AG20443 (cell line): ENCODE measurements around the gene NOD2.

ENCODE experiments used
- DNase-seq: peaks from one replicate; pipeline ENCODE4 v3.0.0; 2012; ENCODE audit warnings: low spot score, mixed read lengths

Gene NOD2

DNA sequence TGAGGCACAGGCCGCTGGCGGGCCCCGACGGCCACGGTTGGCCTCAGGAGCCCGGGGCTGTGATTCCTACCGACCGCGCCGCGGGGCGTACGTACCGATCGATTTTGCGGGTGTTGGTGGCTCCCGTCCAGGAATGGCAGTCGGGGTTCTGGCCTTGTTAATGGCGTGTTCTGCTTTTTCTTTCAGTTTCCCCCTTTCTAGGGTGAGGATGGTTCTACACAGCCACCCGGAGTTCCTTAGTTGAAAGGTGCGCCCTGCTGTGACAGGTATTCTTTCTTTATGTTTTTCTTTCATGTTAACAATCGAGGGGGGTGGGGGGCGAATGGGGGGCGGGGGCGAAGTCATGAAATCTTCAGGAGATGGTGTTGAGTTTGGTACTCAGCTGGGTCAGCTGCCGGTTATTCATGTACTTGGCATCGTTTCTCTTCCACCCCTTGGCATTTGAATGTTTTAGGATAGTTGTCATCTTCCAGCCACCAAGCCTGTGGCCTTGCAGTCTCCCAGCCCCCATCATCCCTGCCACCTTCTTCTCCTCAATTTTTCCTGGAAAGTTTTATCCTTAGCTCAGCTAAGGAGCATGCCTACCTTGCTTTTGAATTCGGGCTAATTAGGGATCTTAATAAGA lies 49.3 kb downstream of the NOD2 start:
- DNase-seq = peak; percentile 68

DNA sequence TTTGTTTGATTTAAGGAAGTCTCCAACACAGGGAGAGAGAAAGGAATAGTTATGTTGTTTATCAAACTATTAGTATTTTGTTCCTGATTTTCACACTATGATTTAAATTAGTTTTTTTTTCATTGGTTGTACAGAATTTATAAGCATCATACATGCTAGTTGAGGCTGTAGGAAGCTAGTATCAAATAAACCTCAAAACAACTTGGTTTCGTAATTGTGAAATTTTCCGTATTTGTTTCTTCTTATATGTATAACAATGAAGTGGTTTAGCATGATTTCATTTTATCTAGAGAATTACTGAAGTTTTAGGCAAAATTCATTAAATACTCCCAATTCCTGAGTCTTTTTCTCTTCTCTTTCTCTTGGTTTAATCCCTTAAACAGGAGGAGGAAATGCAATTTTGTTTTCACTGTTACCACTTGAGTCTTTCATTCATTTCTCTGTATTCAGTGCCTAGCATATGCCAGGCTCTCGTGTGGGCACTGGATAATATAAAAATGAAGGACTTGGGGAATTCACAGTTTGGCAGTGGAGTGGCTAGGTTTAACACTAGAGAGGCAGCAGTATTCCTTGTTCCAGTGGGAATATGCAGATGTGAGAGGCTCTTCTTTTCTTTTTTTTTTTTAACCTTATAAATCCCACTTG lies 50.3 kb downstream of the NOD2 start:
- DNase-seq = no peak

DNA sequence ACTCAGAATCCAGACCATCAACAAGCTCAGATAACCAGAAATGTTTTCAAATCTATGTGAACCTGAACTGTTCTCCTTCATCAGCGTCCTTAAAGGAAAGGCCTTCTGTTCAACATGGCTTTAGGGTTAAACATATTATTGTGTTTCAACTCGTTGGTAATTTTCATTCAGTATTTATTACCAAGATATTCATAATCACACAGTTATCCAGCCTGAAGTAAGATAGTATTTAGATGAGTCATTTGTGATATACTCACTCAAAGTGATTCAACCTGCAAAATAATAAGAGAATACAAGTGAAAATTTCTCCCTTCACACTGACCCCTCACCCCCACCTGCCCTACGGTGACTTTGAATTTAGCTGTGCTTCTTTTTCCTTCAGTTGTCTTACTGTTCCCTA lies 51.5 kb downstream of the NOD2 start:
- no peak for DNase-seq

DNA sequence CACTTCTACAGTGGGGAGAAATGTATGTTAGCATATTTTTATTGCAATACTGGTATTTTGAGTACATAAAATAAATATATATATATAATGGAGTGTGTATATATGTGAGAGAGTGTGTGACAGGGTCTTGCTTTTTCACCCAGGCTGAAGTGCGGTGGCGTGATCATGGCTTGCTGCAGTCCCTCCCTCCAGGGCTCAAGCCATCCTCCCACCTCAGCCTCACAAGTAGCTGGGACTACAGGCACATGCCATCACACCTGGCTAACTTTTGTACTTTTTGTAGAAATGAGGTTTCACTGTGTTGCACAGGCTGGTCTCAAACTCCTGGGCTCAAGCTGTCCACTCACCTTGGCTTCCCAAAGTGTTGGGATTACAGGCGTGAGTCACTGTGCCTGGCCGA lies 52.5 kb downstream of the NOD2 start:
- no peak for DNase-seq

DNA sequence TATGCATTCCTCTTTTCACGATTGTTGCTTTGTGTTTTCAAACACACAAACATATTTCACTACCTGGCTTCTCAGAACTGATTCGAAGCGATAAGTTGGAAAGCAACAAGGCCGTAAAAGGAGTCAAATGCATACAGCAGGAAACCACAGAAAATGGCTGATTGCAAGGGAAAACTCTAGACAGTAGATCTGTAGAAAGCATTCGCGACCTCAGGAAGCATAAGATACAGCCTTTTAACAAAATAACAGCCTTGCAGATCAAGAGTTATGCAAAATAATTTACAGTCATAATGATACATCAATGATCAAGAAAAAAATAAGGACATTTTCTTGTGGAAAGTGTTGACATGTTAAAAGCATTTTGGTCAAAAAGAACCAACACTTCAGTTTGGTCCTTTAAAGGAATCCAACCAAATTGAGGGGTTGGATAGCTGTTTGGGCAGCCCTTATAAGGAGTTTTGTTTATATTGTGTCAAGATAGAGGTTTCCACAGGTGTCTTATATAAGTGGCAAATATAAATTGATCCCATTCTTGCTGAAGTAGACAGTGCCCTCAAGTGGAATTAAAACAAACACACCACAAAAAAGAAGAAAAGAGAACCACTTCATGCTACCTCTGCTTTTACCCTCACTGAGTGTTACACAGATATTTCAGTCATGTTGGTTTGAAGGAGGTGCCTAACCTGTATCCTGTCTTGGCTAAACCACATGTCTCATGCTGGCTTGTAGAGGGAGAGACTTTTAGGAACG lies 54.0 kb downstream of the NOD2 start:
- DNase-seq = no peak

DNA sequence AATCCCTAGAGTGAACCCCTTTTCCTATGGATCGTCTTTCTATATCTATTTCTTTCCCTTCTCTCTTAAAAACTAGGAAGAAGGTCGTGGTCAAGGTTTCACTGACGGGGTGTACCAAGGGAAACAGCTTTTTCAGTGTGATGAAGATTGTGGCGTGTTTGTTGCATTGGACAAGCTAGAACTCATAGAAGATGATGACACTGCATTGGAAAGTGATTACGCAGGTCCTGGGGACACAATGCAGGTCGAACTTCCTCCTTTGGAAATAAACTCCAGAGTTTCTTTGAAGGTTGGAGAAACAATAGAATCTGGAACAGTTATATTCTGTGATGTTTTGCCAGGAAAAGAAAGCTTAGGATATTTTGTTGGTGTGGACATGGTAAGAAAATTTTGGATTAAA lies 58.1 kb downstream of the NOD2 start:
- DNase-seq = no peak

DNA sequence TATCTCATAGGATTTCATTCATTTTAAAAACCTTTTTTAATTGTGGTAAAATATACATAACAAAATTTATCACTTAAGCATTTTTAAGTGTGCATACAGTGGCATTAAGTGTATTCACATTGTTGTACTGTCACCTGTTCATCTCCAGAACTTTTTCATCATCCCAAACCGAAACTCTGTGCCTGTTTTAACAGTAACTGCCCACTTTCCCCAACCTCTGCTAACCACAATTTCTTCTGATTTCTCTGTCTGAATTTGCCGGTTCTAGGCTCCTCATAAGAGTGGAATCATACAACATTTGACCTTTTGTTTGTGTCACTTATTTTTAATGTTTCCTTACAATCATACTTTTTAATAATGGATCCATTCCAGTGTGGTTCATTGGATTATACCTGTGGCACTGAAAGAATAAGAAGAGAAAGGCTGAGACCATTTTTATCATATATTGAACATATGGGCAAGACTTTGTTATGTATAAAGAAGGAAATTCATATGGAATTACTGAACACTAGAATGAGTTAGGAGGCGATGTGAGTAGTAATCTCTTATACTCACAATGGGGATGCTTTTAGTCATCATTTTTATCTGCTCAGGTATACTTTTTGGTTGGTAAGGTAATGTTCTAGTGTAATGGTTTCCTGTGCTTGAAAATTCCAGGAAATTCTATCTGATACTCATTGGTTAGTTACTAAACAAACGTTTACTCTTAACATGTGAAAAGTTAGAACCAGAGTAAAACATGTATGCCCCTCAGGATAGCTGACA lies 59.2 kb downstream of the NOD2 start:
- no peak for DNase-seq

DNA sequence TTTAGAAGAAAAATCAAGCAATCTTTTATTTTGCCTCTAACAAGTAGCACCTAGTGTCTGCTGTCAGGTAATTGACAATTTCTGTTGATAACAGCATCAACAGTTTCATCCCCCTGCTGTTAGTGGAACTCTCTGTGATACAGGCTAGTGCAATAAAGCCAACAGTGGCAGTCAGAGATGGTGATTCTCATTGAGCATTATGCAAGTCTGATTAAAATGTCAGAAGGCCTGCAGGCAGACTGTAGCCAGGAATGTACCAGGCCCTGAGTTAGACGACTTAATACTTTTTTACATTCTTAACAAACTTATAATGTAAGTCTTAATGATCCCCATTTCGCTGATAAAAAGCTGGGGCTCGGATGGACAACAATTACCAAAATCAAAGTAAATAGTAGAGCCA lies 63.1 kb downstream of the NOD2 start:
- DNase-seq = no peak

DNA sequence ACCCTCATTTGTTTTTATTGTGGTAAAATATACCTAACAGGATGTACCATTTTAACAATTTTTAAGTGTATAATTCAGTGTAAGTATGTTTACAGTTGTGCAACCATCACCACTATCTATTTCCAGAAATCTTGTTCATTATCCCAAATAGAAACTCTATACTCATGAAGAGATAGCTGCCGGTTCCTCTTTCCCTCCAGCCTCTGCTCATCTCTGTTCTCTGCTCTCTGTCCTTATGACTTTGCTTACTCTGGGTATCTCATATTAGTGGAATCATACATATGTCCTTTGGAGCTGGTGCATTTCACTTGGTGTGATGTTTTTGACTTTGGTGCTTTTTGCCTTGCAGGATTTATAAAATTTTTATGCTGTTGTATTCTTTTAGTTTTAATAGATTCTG lies 67.9 kb downstream of the NOD2 start:
- DNase-seq = no peak

DNA sequence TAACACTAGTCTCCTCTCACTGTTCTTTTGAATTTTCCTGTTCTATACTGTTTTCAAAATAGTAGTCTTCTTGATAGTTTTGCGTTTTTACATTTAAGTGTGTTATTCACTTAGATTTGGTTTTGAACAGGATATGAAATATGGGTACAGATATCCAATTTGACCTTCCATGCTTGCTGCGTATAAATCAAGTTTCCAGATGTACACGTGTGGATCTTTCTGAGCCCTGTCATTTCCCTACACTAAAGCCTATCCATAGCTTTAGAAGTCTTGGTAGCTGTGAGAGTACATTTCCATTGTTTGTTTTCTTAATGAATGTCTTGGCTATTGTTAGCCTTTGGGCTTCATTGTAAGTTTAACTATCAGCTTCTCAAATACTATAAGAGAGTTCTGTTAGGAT lies 68.8 kb downstream of the NOD2 start:
- DNase-seq = no peak

DNA sequence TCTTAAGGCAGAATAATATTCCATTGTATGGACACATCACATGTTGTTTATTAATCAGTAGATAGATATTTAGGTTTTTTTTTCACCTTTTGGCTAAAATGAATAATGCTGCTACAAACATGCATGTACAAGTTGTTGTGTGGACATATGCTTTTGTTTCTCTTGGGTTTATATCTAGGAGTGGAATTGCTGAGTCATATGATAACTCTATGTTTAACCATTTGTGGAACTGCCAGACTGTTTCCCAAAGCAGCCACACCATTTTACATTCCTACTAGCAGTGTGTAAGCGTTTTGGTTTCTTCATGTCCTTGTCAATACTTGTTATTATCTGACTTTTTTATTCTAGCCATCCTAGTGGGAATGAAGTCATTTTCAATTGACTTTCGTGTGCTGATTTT lies 69.8 kb downstream of the NOD2 start:
- no peak for DNase-seq

DNA sequence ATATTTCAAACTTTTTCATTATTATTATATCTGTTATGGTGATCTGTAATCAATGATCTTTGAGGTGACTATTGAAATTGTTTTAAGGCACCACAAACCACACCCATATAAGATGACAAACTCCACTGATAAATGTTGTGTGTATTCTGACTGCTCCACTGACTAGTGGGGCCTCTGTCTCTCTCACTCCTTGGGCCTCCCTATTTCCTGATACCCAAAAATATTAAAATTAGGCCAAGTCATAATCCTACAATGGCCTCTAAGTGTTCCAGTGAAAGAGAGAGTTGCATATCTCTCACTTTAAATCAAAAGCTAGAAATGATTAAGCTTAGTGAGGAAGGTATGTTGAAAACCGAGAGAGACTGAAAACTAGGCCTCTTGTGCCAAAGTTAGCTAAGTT lies 71.9 kb downstream of the NOD2 start:
- DNase-seq = no peak

DNA sequence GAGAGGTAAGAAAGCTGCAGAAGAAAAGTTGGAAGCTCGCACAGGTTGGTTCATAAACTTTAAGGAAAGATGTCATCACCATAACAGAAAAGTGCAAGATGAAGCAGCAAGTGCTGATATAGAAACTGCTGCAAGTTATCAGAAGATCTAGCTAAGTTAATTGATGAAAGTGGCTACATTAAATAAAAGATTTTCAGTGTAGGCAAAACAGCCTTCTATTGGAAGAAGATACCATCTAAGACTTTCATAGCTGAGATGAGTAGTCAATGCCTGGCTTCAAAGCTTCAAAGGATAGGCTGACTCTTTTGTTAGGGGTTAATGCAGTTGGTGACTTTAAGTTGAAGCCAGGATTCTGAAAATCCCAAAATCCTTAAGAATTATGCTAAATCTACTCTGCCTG lies 72.5 kb downstream of the NOD2 start:
- DNase-seq = no peak

DNA sequence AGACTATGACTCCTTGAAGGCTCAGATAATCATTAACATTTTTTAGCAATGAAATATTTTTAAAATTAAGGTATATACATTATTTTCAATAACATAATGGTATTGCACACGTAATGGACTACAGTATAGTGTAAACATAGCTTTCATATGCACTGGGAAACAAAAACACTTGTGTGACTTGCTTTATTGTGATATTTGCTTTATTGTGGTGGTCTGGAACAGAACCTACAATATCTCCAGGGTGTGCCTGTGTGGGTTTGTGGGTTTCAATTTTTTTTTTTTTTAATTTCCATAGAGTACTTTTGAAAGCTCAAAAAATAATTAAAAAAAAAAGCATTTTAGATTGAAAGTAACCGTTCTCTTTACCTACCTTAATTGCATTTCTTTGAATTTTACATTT lies 73.8 kb downstream of the NOD2 start:
- no peak for DNase-seq

DNA sequence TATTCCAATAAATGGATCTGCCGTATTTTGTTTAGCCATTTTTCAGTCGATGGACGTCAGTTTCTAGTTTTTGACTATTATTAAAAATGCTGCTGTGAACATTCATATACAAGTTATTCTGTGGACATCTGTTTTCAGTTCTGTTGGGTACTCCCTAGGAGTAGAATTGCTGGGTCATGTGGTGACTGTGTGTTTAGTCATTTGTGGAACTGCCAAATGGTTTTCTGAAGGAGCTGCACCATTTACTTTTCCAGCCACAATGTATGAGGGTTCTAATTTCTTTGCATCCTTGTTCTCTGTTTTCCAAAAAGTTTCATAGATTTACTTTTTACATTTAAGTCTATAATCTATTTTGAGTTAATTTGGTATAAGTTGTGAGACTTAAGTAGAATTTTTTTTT lies 78.0 kb downstream of the NOD2 start:
- DNase-seq = peak; percentile 47

DNA sequence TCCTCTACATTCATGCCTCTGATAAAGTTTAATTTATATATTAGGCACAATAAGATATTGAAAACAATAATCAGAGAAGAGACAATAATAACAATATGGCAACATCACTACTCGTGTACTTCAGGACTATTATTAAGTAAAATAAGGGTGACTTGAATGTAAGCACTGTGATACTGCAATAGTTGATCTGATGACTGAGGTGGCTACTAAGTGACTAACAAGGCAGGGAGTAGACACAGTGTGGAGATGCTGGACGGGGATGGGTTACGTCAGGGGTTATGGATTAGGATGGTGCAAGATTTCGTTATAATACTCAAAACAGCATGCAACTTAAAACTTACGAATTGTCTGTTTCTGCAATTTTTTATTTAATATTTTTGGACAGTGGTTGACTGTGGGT lies 81.0 kb downstream of the NOD2 start:
- DNase-seq = no peak

DNA sequence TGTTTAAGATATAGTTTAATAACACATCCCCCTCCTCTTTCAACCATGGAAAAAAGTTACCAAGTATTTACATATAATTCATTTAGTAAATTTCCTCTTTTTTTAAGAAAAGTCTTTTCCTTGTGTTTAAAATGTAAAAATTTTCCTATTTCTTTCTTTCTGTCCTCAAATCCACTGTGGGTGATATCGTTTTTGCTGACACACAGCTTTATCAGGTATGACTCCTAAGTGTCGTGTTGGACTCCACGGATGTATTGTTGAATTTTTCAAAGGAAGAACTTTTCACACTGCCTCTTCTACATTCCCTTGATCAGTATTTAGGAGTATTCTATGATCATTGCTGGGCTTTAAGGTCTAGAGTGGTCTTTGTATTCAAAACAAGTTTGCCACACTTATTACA lies 81.6 kb downstream of the NOD2 start:
- no peak for DNase-seq

DNA sequence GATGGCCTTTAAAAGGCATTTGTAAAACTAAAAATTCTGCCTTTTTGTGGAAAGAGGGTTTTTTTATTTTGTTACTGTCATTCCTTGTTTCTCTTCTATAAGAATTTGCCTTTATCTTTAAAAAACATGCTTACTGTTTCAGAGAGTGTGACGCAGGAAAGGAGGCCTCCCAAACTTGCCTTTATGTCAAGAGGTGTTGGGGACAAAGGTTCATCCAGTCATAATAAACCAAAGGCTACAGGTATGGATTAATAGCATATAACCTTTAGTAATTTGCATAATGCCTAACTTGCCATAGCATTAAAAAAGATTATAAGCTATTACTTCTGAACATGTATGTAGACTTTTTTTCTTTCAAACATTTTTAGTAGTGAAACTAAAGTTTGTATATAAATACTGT lies 82.6 kb downstream of the NOD2 start:
- no peak for DNase-seq

DNA sequence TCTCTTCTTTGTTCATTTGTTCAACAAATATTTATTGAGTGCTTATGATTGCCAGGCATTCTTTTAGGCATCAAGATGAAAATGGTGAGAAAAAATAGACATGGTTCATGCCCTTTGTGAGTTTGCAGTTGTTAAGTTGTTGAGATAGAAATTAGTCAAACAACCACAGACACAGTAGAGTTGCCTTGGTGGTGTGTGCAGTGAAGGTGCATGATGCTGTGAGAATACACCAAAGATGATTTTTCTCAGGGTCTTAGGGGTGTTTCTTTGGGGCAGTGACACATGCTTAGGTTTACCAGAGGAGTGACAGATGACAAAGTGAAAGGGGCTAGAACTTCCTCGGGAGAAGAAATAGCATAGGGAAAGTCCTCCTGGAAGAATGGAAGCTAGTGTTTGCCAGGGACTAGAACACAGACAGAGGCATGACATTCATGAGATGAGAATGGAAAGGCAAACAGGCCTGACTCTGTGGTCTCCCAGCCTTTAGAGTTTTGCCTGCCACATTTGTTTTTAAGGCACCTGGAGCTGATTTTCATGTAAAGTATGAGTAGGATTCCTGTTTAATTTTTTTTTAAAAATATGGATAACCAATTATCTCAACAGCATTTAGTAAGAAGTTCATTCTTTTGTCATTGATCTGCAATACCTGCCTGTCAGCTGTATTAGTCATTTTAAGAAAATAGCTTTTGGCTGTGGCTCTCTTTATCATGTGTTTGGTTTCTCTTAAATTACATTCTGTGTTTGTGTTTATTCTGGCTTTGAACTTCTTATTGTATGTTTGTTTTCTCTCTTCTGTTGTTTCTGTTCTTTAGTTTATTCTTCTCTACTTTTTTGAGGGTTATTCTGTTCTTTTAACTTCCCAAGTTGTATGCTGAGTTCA lies 85.1 kb downstream of the NOD2 start:
- no peak for DNase-seq

DNA sequence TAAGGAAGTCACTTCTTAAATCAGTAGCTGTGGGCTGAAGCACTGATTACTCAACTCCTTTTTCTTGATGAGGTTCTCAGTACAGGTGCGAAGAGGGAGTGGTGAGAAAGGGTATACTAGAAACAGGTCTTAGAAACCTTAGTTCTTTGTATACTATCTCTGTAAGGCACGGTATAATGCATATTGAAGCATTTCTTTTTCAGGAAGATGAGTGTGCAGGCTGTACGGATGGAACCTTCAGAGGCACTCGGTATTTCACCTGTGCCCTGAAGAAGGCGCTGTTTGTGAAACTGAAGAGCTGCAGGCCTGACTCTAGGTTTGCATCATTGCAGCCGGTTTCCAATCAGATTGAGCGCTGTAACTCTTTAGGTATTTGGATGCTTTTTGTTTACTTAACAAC lies 87.6 kb downstream of the NOD2 start:
- DNase-seq = no peak

DNA sequence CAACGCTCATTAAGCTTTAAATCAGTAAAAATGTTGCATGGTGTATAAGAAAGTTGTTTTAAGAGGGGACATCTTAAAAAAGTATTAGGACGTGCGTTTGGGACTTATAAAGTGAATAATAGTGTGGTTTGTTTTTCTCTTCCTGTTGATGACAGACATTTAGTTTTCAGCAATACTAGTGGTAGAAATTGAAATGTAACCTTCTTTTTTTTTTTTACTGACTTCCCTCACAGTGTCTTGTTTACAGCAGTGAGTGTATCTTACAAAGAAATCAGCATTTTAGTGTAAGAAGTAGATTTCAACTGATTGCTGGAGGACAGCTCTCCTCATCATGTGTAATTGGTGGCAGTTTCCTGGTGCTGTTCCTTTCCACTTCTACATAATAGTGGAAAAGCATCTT lies 88.1 kb downstream of the NOD2 start:
- no peak for DNase-seq
